OCI-LY1 (cell line): ENCODE results near the gene LRSAM1.

Experiments used
- H2AFZ ChIP-seq: fragments of 200-600 bp; sonication (generic), shearing (Covaris generic); 2 replicates; pipeline ENCODE4 v1.6.0; 2014; ENCODE audit warnings: antibody characterized with exemption, mild to moderate bottlenecking, low read length
- H3F3A ChIP-seq: fragments of 200-600 bp; sonication (generic), shearing (Covaris generic); 2 replicates; pipeline ENCODE4 v1.6.0; 2014; ENCODE audit warnings: mild to moderate bottlenecking, antibody characterized with exemption, low read length, moderate library complexity; ENCODE audit not compliant: insufficient read depth
- H3K27ac ChIP-seq: fragments of 200-600 bp; sonication (generic); 2 replicates; pipeline ENCODE4 v1.5.1; 2014; ENCODE audit warnings: low read length, mixed run types, mild to moderate bottlenecking, low read depth; ENCODE audit not compliant: poor library complexity, severe bottlenecking
- H3K27me3 ChIP-seq: fragments of 200-600 bp; sonication (generic); 2 replicates; pipeline ENCODE4 v1.6.0; 2014; ENCODE audit warnings: antibody characterized with exemption, mild to moderate bottlenecking, low read length, moderate library complexity; ENCODE audit not compliant: insufficient read depth
- H3K36me3 ChIP-seq: fragments of 200-600 bp; sonication (generic); 2 replicates; pipeline ENCODE4 v1.6.1; 2014; ENCODE audit warnings: mild to moderate bottlenecking, antibody characterized with exemption, low read length, moderate library complexity, mixed read lengths; ENCODE audit not compliant: insufficient read depth
- H3K4me1 ChIP-seq: fragments of 200-600 bp; sonication (generic); 2 replicates; pipeline ENCODE4 v1.5.1; 2014; ENCODE audit warnings: mild to moderate bottlenecking, low read length, moderate library complexity; ENCODE audit not compliant: insufficient read depth, severe bottlenecking
- H3K4me2 ChIP-seq: fragments of 200-600 bp; sonication (generic), shearing (Covaris generic); 2 replicates; pipeline ENCODE4 v1.6.1; 2014; ENCODE audit warnings: low read length
- H3K4me3 ChIP-seq: fragments of 200-600 bp; sonication (generic); 2 replicates; pipeline ENCODE4 v1.5.1; 2014; ENCODE audit warnings: low read length, low read depth, mild to moderate bottlenecking, mixed read lengths; ENCODE audit not compliant: poor library complexity, severe bottlenecking
- H3K79me2 ChIP-seq: fragments of 200-600 bp; shearing (Covaris generic); 2 replicates; pipeline ENCODE4 v1.6.1; 2016; ENCODE audit warnings: mixed run types, low read length, mixed read lengths; ENCODE audit not compliant: insufficient read depth
- H3K9ac ChIP-seq: fragments of 200-600 bp; sonication (generic), shearing (Covaris generic); 2 replicates; pipeline ENCODE4 v1.6.1; 2014; ENCODE audit warnings: mild to moderate bottlenecking, low read length, mixed read lengths
- H3K9me2 ChIP-seq: fragments of 200-600 bp; sonication (generic), shearing (Covaris generic); 2 replicates; pipeline ENCODE4 v1.6.1; 2014; ENCODE audit warnings: low read depth, mild to moderate bottlenecking, low read length, mixed read lengths
- H3K9me3 ChIP-seq: fragments of 200-600 bp; shearing (Covaris generic); 2 replicates; pipeline ENCODE4 v1.6.1; 2014; ENCODE audit warnings: low read length, mixed read lengths
- H4K20me1 ChIP-seq: fragments of 200-600 bp; sonication (generic), shearing (Covaris generic); 2 replicates; pipeline ENCODE4 v1.6.0; 2016; ENCODE audit warnings: mild to moderate bottlenecking, low read length; ENCODE audit not compliant: insufficient read depth
- CTCF ChIP-seq: fragments of 200-600 bp; sonication (generic), shearing (Covaris generic); IDR thresholded peaks from 2 replicates; pipeline ENCODE4 v1.5.1; 2017; ENCODE audit warnings: mild to moderate bottlenecking, antibody characterized with exemption, low read length, moderate library complexity, mixed read lengths
- EZH2 ChIP-seq: fragments of 200-600 bp; sonication (generic), shearing (Covaris generic); IDR thresholded peaks from 2 replicates; pipeline ENCODE4 v1.8.0; 2017; ENCODE audit warnings: borderline replicate concordance, mixed run types, mild to moderate bottlenecking, antibody characterized with exemption, low read length, moderate library complexity, mixed read lengths

The LRSAM1 gene

GRCh38 chr9:127528422-127529251 lies 77.3 kb downstream of the LRSAM1 start:
- Histone ChIP-seq H3F3A (no peaks in the 10 kb centered on the region), H3K4me3 (no peak overlapping the region), H4K20me1 (no peaks in the 10 kb centered on the region), H3K4me2 (no peak overlapping the region), H2AFZ (no peak overlapping the region), H3K4me1 (no peaks in the 10 kb centered on the region), H3K79me2 (no peaks in the 10 kb centered on the region), H3K9me3 (peaks cover 10% of the 10 kb centered on the region; the same call in 1 of the 2 replicates), H3K9ac (no peak overlapping the region), H3K27me3 (no peaks in the 10 kb centered on the region; the same call in 1 of the 2 replicates), H3K36me3 (no peaks in the 10 kb centered on the region), H3K27ac (no peak overlapping the region), H3K9me2 (no peaks in the 10 kb centered on the region)
- TF ChIP-seq EZH2 (no peak), CTCF (no peak)

- no peaks in the 10 kb centered on the region for H3K4me1 ChIP-seq
- no peak overlapping the region for H3K9ac ChIP-seq
- no peaks in the 10 kb centered on the region for H3K36me3 ChIP-seq
- no peaks in the 10 kb centered on the region; the same call in 1 of the 2 replicates for H3K27me3 ChIP-seq
- TF ChIP-seq EZH2 (no peak), CTCF (no peak)
- H3K4me2 ChIP-seq, result no peak overlapping the region
- no peak overlapping the region for H2AFZ ChIP-seq
- no peaks in the 10 kb centered on the region for H4K20me1 ChIP-seq
- H3K4me3 ChIP-seq, result no peak overlapping the region
- no peaks in the 10 kb centered on the region for H3K9me2 ChIP-seq
- H3K79me2 ChIP-seq, result no peaks in the 10 kb centered on the region
- H3K27ac ChIP-seq, result no peak overlapping the region
- 0 out of 2 replicates have a peak, but pooled peaks cover 7% of the 10 kb centered on the region for H3K9me3 ChIP-seq
- no peaks in the 10 kb centered on the region for H3F3A ChIP-seq
These were observed 78.4 kb downstream of the LRSAM1 start for GRCh38 chr9:127529671-127530070.

GRCh38 chr9:127530206-127530941 lies 79.1 kb downstream of the LRSAM1 start:
- no peak overlapping the region for H3K27ac ChIP-seq

More at GRCh38 chr9:127530206-127530941, 79.1 kb downstream of the LRSAM1 start:
- H3K27me3 ChIP-seq, result no peaks in the 10 kb centered on the region; the same call in 1 of the 2 replicates
- H3K9me3 ChIP-seq, result 0 out of 2 replicates have a peak, but pooled peaks cover 4% of the 10 kb centered on the region
- no peaks in the 10 kb centered on the region for H3K4me1 ChIP-seq
- H4K20me1 ChIP-seq, result no peaks in the 10 kb centered on the region
- H3K9ac ChIP-seq, result no peak overlapping the region
- no peaks in the 10 kb centered on the region for H3K9me2 ChIP-seq
- H3K4me3 ChIP-seq, result no peak overlapping the region
- TF ChIP-seq CTCF (no peak), EZH2 (no peak)
- no peaks in the 10 kb centered on the region for H3K36me3 ChIP-seq
- no peak overlapping the region for H2AFZ ChIP-seq
- no peaks in the 10 kb centered on the region for H3K79me2 ChIP-seq
- H3F3A ChIP-seq, result no peaks in the 10 kb centered on the region
- no peak overlapping the region for H3K4me2 ChIP-seq
